ENCODE measurements around the gene VPREB3.

Gene VPREB3

GRCh38 chr22:23722724-23723123, 31.5 kb downstream of the VPREB3 start:
- no peak for DNase-seq

DNA sequence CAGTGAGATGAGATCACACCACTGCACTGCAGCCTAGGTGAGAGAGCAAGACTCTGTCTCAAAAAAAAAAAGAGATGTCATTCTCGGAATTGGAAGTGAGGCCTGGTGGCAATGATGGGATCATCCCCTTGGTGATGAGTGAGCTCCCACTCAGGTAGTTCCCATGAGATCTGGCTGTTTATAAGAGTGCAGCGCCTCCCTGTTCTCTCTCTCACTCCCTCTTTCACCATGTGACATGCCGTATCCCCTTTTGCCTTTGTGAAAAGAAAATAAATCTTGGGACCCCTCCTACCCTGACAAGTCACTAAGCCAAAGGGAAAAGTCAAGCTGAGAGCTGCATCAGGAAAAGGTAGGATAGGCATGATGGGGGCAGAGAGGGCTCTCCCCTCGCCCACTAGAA, 32.1 kb downstream of the VPREB3 start:
- DNase-seq: no peak

GRCh38 chr22:23720855-23721254, 33.4 kb downstream of the VPREB3 start:
- DNase-seq: no peak

DNA sequence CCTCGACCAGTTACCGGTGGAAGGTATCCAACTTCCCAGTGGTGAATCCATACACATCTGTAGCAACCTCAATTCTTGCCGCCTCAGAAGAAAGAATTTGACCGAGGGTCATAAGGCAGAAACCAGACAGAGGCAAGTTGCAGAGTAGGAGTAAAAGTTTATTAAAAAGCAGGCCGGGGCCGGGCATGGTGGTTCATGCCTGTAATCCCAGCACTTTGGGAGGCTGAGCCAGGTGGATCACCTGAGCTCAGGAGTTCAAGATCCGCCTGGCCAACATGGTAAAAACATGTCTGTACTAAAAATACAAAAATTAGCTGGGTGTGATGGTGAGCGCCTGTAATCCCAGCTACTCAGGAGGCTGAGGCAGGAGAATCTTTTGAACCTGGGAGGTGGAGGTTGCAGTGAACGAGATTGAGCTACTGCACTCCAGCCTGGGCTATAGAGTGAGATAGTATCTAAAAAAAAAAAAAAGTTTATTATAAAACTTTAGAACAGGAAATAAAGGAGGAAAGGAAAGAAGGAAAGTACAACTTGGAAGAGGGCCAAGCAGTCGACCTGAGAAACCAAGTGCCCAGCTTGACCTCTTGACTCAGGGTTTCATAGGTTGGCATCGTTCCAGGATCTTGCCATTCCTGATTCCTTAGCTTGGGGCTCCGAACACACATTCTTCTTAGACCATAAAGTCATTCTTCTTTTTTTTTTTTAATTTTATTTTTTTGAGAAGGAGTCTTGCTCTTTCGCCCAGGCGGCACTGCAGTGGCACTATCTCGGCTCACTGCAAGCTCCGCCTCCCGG, 35.7 kb downstream of the VPREB3 start:
- DNase-seq: no peak

GRCh38 chr22:23716811-23717801, 37.1 kb downstream of the VPREB3 start:
- peak; percentile 85 for DNase-seq

DNA sequence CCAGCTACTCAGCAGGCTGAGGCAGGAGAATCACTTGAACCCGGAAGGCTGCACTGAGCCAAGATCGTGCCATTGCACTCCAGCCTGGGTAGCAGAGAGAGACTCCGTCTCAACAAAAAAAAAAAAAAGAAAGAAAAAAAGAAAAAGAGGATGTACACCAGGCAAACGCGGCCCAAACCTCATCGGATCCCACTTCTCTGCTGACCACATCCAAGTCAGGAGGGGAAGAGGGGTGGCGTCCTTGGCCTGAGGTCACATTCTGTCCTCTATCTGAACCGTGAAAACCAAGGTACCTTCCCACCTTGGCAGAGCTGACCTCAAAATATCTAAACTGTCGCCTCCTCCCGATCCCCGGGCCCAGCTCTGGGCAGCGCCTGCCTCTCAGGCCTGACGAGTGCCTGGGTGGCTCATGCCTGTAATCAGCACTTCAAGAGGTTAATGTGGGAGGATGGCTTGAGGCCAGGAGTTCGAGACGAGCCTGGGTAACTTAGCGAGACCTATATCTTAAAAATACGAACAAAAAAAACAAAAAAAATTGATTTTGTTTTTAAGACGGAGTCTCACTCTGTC, 38.3 kb downstream of the VPREB3 start:
- DNase-seq: no peak

- DNase-seq: no peak
Measured at GRCh38 chr22:23714596-23715578, 39.3 kb downstream of the VPREB3 start.

- no peak for DNase-seq
Measured at GRCh38 chr22:23713696-23714595, 40.3 kb downstream of the VPREB3 start.

- DNase-seq: no peak
Measured at GRCh38 chr22:23712256-23712655, 42.0 kb downstream of the VPREB3 start.

GRCh38 chr22:23709107-23709506, 45.1 kb downstream of the VPREB3 start:
- peak; percentile 44 for DNase-seq

GRCh38 chr22:23708270-23708669, 46.0 kb downstream of the VPREB3 start:
- no peak for DNase-seq

- DNase-seq: no peak
Measured at GRCh38 chr22:23705358-23705757, 48.9 kb downstream of the VPREB3 start.

DNA sequence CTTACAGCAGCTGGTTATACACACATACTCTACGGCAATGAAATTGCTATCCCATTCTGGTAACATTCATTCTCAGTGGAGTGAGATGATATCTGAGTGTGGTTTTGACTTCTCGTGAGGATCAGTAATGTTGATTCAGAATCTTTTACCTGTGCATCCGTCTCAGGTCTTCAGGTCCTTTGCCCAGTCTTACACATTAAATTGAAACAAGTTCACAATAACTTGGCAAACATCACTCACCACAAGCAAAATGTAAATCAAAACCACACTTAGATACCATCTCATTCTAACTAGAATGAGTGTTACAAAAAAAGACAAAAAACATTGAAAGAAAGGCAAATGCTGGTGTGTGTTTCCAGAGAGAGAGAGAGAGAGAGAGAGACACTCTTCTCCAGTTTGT, 49.4 kb downstream of the VPREB3 start:
- DNase-seq: no peak

- DNase-seq: no peak
Measured at GRCh38 chr22:23704062-23704461, 50.2 kb downstream of the VPREB3 start.

Measured in fibroblast of upper back skin (primary cell).